GM19239 (cell line): ENCODE results near the gene KCTD14.
"Not testable (repeated sequence)": the region's sequence is repeated elsewhere in the genome, so short reads cannot be mapped to it uniquely, and the experiment has no call there.

Experiments used
- DNase-seq: peaks from one replicate; pipeline ENCODE4 v3.0.0; 2011; ENCODE audit warnings: low spot score; ENCODE audit not compliant: insufficient read length
- FAIRE-seq: peaks from 2 replicates; lab custom pipeline; 2011; peaks lifted over from hg19 to GRCh38; lab: Jason Lieb, UNC

The KCTD14 gene, protein sequence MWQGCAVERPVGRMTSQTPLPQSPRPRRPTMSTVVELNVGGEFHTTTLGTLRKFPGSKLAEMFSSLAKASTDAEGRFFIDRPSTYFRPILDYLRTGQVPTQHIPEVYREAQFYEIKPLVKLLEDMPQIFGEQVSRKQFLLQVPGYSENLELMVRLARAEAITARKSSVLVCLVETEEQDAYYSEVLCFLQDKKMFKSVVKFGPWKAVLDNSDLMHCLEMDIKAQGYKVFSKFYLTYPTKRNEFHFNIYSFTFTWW

DNA sequence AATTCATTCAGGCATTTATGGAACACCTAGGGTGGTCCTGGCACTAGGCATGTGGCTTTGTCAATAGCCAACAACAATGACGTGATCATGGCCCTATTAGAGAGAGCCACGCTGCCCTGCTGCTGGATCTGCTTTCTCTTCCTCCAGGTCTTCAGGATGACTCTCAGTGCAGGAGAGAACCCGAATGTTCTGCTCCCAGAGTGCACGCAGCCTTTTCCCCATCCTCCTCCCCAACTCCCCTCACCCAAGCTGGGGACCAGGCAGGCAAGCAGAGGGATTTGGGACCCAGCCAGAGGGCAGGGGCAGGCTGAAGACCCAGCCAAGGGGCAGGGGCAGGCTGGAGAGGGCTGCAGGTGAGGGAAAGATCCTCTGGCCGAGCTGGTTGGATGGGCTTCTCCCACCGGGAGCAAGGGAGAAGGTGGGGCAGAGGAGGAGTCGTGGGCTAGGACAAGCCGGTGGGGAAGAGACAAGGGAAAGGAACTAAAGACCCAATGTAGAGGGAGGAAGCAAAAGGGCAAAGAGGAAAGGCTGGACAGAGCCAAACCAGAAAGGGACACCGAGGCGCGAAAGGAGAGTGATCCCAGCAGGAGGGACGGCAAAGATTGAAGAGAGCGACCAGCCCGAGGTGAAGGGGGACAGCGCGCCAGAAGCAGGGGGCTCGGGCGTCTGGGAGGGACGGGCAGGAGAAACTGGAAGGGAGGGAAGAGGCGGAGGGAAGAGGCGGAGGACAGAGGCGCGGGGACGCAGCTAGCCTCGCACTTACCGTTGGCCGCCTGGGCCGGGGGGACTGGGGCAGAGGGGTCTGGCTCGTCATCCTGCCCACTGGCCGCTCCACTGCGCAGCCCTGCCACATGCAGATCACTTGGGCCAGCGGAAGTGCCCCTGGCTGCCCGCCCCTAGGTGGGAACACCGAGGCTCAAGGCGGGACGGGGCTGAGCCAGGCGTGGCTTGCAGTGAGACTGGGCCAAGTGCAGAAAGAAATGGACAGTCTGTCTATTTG lies at the start of gene KCTD14:
KCTD14 (minus strand) TSS at position 880 of the 1,000 bp plus-strand sequence; CDS start at position 853, 27 bp downstream.
- DNase-seq (no peak), FAIRE-seq (no peak)

DNA sequence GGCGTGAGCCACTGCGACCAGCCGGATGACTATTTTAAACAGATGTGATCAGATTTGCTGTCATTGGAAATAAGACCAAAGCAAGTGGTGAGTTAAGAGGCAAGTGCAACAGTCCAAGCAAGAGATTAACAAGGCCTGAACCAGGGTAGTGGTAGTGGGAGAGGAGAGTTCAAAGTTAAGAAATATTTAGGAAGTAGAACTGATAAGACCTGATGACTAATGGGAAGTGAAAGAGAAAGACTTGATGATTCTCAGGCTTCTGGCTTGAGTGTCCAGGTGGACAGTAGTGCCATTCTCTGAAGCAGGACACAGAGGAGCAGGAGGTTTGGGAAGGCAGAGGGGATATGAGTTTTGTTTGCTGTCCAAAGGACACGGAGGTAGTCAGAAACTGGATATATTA lies 49.4 kb upstream of the KCTD14 start:
- FAIRE-seq (no peak), DNase-seq (no peak)

DNA sequence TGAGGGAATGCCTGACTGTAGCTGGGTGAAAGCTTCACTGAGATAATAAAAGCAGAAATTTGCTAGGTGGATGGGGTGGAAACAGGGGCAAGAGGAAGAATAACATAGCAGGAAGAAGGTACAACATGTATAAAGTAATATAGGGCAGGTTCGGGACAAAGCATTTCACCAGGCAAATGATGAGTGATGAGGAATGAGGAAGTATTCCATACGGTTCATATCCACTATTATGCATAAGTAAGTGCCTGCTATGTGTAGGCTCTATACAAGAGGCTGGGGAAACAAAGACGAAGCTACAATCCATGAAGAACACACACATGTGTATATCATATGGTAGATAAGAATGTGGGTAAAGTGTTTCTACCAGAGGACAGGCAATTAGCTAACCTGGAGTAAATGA lies 48.6 kb upstream of the KCTD14 start:
- DNase-seq, result no peak
- FAIRE-seq, result no peak

GRCh38 chr11:78070621-78071020 lies 47.5 kb upstream of the KCTD14 start:
- FAIRE-seq, result no peak
- no peak for DNase-seq

- FAIRE-seq, result no peak
- no peak for DNase-seq
Measured at GRCh38 chr11:78069465-78069864, 46.4 kb upstream of the KCTD14 start.

DNA sequence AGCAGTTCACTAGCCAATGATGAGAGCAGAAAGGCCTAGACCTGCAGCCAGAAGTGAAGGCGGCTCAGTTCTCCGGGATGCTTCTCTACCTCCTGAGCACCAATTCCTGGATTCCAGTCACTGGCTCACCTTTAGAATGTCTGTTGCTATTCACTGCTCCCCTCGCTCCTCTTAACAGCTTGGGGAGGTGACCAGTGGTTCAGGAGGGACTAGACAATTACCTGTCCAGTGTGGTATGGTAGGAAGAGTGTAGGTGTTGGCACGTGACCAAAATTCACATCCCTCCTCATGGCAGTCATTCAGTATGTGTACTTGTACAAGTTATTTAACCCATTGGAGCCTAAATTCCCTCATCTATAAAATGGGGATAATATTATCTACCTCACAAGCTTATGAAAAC lies 44.6 kb upstream of the KCTD14 start:
- DNase-seq, result no peak
- no peak for FAIRE-seq

- DNase-seq (no peak), FAIRE-seq (no peak)
Measured at GRCh38 chr11:78066471-78066870, 43.4 kb upstream of the KCTD14 start.

DNA sequence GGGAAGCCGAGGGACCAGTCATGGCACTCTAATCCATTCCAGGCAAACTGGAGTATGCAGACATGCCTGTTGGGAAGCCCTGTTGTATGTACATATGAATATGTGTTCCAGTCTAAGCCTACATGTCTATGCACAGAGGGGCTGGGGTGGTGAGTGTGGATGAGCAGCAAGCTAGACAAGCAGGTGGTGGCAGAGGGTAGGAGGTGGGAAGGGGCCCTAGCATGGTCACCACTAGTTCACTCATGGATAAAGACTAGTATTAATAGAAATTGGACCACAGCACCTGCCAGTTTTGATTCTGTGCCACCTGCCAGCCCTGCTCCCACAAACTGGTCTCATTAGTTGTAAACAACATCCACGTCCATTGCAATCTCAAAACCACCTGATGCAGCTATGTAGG lies 42.1 kb upstream of the KCTD14 start:
- no peak for FAIRE-seq
- DNase-seq, result no peak

DNA sequence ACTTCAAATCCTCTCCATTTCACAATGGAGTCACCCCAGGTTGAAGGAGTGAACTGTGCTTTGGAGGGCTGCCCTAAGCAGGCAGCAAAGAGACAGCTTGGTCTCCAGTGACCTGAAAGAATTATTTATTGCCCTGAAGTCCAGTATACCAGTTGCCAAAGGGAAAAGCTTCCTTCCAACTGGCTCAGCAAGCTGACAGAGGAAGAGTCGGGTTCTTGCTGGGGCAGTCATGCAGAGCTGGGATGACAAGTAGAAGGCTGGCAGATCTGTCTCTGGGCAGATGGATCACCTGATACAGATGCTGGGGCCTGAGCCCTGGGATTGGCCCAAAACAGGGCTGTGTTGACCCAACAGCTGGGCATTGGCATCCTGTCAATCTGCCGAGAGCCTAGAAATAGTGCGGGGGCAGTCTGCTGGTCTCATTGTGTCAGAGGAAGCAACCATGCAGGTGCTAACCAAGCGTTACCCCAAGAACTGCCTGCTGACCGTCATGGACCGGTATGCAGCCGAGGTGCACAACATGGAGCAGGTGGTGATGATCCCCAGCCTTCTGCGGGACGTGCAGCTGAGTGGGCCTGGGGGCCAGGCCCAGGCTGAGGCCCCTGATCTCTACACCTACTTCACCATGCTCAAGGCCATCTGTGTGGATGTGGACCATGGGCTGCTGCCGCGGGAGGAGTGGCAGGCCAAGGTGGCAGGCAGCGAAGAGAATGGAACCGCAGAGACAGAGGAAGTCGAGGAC lies 40.5 kb upstream of the KCTD14 start, which contains the start of gene THRSP:
THRSP (plus strand) TSS at position 422 of the 742 bp plus-strand sequence; CDS start at position 443, 21 bp downstream.
- FAIRE-seq (no peak), DNase-seq (no peak)

- FAIRE-seq, result no peak
- DNase-seq, result no peak
Measured at GRCh38 chr11:78062671-78063070, 39.6 kb upstream of the KCTD14 start.

DNA sequence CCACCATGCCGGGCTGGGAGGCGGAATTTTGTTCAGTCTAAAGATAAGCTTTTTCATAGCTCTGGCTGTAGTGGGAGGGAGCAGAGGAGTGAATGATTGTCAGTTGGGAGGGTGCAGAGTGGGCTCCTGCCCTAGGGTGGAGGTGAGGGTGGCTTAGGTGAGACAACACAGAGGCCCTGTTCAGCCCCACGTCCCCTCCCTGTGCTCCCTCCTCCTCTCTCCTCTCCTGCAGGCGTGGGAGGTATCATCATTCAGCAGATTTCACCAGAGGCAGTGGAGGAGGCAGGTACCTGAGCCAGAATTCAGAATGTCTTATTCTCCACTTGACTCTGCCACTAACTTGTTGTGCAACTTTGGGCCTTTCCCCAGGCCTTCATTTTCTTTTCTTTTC lies 38.8 kb upstream of the KCTD14 start:
- DNase-seq (no peak), FAIRE-seq (no peak)

- DNase-seq (no peak), FAIRE-seq (no peak)
Measured at GRCh38 chr11:78061088-78061920, 38.2 kb upstream of the KCTD14 start.

GRCh38 chr11:78060533-78060932 lies 37.5 kb upstream of the KCTD14 start:
- FAIRE-seq (no peak), DNase-seq (no peak)

GRCh38 chr11:78059749-78060328 lies 36.8 kb upstream of the KCTD14 start:
- FAIRE-seq, DNase-seq: not testable (repeated sequence)

- FAIRE-seq (no peak), DNase-seq (no peak)
Measured at GRCh38 chr11:78057462-78058055, 34.5 kb upstream of the KCTD14 start.

GRCh38 chr11:78056093-78056492 lies 33.0 kb upstream of the KCTD14 start:
- DNase-seq (no peak), FAIRE-seq (no peak)

GRCh38 chr11:78054971-78055370 lies 31.9 kb upstream of the KCTD14 start:
- FAIRE-seq (no peak), DNase-seq (no peak)

DNA sequence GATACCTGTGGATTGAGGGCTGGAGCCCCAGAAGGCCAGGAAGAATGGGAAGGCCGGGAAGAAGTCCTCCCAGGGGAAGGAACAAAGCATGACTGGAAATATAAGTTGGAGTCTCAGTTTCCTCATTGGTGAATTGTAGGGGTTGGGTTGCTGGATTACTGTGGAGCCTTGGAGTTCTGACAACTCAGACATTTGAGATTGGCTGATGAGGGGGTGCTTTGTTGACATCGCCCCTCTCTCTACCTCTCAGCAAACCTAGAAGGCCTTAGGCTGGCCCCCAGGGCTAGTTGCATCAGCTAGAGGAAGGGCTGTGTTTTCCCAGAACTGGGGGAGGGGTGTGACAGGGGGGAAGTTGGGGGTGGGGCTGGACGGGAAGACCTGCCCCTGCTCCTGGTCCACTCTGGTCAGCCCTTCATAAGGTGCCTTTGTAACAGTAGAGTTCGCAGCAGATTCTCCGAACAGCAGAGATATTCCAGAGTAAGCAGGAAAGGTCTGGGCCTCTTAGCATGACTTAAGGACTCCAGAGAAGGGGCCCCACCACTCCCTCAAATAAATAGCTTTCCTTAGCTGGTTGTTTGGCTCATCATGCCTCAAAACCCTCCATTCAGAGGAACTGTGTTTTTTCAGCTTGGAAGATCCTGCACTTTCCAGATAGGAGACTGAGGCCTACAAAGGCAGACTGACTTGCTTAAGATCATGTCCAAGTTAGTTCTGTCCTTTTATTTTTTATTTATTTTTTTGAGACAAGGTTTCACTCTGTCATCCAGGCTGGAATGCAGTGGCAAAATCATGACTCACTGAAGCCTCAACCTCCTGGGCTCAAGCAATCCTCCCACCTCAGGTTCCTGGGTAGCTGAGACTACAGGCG lies 28.1 kb upstream of the KCTD14 start:
- no peak for DNase-seq
- no peak for FAIRE-seq
